Brain pericyte (primary cell): ENCODE measurements around the gene CLMN.
"Not testable (repeated sequence)": the region's sequence is repeated elsewhere in the genome, so short reads cannot be mapped to it uniquely, and the experiment has no call there.

Source experiments
- DNase-seq: peaks from one replicate; pipeline ENCODE4 v3.0.0-alpha.2; 2012; ENCODE audit warnings: low read depth, low spot score

The CLMN gene

DNA sequence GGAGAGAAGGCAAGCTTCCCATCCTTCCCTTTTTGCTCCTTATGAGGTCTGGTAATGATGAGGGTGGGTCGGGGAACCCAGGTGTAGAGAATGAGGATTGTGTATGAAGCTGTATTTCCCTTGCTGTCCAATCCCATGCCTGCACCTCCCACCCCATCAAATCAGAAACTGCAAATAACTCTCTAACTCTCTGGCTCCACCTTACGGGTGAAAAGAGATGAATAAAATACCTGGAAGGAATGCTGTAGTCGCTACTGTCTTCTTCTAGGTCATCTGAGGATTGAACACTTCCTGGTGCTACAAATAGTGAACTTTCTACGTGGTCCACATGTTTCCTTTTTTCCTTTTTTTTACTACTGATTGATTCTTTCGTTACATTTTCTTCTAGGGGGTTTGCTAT is 123.4 kb downstream of the CLMN start:
- DNase-seq, result no peak

DNA sequence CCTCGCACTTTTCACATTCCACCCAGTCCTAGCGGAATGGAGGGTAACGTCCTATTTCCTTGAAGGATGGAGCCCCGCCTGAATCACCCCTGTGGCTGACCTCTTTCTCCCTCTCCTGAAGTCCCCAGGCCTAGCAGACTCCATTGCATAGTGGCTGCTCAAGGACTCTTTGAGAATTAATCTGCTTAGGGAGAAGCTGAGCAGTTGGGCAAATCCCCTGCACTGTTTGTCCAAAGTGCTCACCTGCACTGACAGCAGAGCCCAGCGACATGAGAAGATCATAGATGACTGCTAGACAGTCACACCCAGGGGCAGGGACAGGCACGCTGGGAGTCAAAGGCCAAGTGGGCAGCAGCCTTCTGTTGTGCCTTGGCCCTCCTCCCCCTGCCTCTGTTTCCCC is 124.7 kb downstream of the CLMN start:
- DNase-seq, result no peak

DNA sequence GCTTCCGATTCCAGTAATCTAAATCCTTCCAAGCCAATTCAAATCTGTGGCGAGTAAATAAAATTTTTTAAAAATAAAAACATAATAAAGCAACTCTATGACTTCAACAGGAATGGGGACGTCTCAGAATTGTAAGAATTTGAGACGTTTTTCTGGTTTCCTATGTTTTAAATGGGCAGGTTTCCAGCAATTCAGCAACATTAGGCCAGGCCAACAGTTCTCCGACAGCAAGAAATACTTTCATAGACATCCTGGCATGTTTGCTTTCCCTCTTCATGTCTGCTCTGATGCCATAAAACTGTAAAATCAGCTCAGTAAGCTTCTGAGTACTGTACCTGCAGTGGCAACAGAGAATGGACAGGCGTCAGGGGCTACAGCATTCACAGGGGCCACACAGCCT is 126.6 kb downstream of the CLMN start:
- no peak for DNase-seq

DNA sequence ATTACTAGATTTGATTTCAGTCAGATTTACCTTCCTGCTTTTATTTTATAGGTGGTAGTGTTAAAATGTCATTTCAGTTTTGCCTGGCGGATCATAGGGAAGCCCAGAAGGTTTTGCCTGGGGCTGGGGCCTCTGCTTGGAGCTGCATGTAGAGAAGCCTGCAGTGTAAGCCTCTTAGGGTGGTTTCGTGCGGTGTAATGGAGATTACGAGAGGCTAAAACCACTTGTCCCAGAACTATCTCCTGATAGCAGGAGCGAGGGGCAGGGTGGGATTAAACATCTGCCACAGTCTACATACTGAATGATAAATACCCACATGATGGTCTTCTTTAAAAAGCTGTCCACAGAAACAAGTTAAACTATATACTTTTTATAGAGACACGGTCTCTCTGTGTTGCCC is 127.4 kb downstream of the CLMN start:
- DNase-seq, result no peak

DNA sequence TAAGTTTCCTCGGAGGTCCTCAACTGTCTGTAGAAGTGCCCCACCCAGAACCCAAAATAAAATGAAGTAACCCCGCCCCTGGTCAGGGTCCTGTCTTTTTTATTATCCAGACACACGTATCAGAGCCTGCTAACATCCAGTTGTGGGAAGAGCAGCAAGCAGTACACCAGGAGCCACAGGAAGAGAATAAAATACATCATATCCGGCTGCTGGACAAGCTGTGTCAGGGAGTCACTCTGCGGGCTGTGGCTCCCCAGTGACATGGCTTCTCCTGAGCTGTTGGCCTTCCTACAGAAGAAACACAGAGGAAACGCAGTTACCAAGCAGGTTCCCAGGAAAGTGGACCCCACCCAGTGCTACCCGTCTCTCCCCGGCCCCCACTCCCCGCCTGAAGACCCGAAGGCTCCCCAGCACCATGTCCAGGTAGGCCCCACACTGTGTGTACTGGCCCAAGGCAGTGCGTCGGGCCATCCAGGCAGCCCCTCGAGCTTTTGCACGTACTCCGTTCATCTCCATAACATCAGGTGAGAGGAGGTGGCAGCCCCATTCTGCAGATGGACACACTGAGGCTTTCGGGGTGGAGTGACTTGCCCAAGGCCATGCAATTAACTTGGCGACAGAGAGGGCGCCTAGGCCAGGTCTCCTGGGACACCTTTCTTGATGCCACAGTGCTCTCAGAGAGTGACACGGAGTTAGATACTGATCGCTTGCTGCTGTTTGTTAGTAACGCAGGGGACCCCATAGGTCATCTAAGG is 128.1 kb downstream of the CLMN start:
- no peak for DNase-seq

DNA sequence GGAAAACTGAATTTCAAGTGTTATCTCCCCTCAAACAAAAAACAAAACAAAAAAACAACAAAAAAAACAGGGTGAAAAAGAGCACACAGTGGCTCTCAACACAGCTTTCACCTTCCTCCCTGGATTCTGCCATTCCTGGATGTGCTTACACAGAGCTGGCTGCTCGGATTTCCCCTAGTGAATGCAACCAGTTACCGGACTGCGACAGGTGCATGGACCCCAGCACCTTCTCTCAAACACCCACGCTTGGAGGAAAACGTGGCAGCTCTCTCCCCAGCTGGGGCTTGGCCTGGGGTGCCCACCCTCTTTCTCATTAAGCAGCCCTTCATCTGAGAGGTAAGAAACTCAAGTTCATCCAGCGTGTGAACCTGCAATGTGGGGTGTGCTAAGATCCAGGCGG is 128.9 kb downstream of the CLMN start:
- no peak for DNase-seq

DNA sequence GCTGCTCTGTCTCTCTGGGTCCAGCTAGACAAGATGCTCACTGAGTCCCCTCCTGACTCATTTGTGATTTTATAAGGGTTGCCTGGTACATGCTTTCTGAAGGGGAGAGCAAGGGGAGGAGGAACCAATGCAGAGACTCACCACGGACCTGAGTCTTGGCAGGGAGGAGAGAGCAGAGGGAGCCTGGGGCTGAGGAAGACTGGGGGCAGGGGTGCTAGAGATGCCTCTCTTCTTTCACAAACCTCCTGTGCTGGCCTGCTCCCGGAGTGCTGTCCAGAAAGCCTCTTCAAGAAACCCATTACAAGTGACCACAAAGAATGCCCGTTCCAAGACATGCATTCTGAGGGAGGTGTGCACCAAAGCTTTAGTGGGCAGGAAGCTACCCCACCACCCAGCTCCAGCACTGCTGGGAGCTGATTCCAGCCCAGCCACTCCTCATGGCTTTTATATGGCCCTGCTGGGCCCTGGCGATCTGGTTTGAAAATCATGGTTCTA is 129.3 kb downstream of the CLMN start:
- DNase-seq, result no peak

DNA sequence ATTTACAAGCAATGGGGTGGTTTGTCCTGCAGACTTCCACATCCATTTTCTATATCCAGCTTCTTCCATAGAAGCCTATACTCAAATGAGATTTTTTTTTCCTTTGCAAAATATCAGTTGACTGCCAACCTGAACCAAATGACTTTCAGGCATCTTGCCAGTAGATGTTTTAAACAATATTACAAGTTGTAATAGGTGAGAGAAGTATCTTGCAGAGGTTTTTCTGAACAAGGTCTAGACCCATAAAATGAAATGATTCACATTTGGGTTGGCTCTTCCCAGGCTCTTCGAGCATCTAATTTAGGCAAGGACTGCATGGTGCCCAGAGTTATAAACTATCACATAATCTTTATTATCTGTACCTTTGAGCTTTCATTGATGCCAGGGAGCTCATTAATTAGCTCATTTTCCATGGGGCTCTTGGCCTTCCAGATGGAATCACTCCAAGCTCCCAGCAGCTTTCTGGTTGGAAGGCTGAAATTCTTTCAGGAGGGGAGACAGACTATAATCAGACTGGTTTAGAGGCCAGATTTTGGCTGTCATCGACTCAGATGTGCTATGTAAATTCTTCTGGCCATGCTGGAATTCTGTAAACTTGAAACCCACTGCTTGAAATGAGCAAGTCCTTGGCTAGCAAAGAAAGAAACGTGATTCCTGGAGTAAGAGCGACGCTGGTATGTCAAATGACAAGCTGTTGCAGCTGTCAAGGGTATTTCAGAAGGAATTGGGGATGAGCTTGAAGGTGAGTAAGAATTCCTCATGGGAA is 130.2 kb downstream of the CLMN start:
- DNase-seq, result no peak

DNA sequence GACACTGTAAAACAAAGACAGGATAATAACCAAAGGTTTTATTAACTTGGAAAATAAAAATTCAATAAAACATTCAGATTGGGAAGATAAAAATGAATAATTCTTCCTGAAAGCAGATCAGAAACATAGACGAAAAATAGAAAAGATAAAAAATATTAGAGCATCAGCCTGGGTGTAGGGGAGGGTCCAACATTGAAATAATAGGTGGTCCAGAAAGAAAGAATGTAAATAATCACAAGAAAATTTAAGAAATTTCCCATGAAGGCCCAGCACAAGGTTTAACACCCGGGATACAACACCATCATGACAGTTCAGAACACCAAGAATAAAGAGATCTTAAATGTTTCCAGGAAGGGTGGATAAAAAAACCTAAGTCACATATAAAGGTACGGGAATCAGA is 131.3 kb downstream of the CLMN start:
- no peak for DNase-seq

DNA sequence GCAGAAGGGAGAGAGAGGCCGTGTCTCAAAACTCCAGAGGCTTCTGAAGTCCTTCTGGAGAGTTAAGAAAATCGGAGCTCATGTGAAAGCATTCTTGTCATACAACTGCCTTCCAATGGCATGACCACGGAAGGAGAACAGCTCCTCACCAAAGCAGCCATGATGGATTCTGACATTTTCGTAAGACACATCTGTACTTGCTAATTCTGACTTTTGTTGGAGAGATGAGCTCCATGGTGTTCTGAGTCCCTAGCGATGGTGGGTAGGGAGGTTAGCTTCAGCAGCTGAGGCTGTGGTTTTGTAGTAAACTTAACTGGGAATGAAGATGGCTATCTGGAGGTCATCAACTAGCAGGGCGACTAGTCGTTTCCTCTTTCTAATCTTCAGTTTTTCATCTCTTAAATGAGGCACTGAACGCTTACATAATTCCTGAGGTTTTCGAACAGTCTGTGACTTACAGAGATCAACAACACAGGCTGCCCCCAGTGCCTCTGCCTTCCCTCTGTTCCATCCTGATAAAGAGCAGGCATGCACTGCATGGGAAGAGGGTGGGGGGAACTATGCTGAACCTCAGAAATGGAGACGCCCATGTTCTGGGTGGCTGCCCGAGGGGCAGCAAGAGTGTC is 133.8 kb downstream of the CLMN start:
- no peak for DNase-seq

DNA sequence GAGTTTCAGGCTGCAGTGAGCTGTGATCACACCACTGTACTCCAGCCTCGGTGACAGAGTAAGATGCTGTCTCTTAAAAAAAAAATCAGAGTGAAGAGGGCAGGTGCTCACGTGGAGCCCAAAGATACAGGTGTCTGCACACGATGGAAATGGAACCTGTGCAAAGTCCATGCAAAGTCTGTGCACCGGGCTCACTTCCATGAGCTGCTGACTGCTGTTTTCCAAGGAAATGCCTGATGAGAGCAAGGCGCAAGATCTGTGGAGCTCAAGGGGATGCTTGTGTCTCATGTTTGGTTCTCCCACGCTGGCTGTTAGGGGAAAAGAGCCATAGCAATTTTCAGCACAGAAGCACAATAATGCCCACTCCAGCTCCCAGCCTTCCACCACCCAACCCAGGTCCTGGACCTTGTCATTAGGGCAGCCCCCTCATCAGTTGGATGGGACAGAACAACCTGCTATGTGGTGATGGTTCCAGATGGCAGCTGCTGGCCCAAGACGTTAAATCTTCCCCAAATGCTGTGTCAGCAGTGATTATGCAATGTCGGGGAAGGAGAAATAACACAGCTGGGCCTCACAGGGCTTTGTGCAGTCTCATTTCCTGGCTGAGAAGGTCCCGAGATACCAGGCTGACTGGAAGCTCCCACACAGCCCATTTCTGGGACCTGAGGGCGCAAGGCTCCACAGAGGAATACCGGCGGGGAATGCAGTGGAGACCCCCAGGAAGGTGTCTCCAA is 134.5 kb downstream of the CLMN start:
- DNase-seq, result peak; percentile 26

DNA sequence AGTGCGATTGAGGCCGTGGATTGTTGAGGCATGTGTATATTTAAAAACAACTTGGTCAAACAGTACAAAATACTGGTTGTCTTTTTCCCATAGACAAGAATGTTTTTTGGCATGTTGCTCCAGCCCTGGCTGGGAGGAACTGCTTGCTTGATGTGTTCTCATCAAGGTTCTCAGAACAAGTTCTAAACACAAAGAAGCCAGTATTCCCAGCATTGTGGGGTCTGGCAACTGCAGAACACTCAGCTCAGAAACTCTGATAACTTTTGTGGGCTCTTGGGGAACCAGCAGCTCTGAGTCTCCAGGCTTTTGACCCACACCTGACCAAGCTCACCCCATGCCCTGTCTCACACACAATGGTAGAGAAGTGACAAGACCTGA is 135.3 kb downstream of the CLMN start:
- no peak for DNase-seq

DNA sequence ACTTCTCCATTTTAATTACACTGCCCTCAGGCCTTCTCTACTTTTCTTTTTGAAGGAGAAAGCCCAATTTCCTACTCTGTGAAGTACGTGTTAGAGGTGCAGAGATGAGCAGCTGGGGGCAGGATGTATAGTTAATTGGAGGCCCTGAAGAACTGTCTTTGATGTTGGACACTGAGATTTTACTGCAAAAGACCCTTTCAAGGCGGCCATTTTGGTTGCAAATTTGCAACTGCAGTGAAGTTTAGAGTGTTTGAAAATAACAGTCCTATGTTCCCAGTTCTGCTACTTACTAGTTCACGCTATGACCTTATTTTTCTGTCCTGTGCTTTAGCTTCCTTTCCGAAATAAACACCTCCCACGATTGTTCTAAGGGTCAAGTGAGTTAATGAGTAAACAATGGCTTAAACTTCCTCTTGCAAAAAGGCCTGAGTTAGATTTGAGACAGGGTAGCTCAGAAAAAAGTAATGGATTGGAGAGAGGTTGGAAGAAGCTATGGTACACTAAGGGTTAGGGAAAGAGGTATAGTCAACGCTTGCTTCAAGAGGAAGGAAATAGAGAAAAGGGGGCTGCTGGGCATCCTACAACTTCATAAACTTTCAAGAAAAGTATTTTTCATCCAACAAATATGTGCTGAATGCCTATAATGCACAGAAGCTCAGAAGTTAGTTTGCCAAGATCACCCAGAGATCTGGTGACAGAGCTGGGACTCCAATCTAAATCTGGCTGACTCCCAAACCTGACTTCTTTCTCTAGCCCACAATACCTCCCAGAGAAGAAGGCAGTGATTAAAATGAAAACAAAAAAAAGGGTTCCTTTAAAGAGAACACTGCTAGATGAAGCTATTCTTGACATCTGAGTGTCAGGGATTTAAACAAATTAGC is 135.9 kb downstream of the CLMN start:
- no peak for DNase-seq

DNA sequence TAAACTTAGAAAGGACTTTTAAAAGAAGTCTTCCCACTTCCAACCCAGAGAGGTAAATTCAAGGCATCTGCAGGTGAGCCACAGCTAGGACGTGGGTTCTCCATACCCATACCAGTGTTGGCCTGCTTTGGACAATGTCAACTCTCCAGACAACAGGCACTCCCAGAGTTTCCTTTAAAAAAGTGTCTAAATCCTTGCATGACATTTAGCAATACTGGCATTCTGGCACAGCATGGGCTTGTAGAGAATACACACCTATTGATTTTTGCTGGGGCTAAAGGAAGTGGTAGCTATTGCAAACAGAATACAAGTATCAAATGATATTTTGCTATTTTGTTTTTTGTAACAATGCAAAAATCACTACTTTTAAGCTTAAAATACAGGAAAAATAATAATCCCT is 136.6 kb downstream of the CLMN start:
- no peak for DNase-seq

DNA sequence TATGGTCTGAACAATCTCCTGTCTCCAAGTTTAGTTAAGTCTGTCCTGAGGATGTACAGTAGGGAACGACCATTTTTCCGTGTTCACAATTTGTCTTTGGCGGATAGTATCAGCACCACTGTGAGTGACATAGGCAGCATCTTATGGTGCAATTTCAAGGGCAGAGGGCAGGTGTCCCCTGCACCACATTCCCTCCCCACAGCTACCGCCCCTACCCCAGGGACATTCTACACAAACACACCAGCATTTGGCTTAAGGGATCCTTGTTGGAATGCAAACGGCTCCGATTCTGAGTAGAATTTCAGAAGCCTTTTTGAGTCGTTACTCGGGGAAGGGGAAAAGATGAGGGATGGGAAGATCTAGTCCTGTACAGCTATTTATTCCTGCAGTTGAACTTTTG is 137.3 kb downstream of the CLMN start:
- DNase-seq, result no peak

DNA sequence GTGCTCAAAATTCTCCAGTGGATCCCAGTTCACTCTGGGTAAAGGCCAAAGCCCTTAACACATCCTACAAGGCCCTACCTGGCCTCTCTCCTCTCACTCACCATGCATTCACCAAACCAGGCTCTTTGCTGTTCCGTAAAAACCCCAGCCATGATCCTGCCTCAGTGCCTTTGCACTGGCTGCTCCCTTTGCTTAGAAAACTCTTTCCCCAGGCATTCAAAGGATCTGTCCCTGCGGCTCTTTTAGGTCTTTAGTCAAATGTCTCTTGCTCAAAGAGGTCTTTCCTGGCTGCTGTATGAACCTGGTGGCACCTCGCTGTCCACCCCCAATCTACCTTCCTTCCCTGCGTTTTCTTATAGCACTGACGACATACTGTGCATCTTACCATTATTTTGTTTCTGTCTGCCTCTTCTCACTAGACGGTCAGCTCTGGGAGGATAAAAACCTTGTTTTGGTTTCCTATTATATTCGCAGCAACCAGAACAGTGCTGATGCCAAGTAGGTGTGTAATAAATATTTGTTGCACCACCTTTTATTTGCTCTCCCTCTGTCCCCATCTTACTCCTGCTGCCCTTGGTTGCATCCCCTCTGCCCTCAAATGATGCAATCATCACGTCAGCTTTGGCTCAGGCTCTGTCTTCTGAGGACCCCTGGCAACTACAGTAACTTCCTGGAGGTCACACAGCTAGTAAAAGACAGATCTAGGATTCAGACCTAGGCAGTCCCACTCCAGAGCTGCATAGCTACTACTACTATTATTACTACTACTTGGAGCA is 138.6 kb downstream of the CLMN start:
- DNase-seq, result no peak

DNA sequence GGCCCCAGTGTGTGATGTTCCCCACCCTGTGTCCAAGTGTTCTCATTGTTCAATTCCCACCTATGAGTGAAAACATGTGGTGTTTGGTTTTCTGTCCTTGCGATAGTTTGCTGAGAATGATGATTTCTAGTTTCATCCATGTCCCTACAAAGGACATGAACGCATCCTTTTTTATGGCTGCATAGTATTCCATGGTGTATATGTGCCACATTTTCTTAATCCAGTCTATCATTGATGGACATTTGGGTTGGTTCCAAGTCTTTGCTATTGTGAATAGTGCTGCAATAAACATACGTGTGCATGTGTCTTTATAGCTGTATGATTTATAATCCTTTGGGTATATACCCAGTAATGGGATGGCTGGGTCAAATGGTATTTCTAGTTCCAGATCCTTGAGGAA is 144.0 kb downstream of the CLMN start:
- not testable (repeated sequence) for DNase-seq

DNA sequence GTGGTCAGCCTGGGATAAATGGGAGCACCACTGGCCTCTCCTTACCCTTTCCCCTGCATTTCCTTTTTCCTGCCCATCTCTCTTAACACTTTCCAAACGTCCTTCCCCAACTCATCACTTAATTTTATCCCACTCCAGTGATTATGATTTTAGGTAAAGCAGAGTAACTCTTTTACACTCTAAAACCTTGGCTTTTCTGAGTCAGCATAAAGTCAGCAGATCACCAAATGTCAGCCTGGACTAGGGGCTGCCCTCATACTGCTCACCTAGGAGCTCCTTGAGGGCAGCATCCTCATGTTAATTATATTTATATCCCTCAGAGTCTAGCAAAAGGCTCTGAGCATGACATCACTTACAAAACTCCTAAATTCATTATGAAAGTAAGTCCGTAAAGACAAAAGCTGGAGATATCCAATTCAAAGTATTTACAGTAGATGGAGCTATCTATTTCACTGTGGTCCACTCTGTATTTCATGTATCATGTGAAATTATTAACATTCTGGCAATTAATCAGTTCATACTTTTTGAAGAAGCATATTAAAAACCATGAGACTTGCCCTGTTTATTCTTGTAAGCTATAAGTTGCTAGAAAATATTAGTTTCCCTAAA is 145.4 kb downstream of the CLMN start:
- DNase-seq, result no peak

DNA sequence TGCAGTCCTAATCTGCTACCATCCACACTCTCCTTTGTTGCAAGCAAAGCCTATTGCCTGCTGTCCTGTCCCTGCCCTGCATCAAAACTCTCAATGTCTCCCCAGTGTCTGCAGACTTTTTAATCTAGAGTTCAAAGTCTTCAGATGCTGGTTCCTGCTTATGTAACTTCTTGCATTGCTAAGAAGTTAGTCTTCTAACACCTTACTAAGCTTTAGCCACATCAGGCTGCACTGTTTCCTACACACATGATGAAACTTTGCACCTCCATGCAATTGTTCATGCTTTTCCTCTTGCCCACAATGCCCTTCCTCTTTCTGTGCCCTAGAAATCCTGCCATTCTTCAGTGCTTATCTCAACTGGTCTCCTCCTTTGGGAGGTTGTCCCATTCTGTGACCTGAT is 146.2 kb downstream of the CLMN start:
- no peak for DNase-seq

DNA sequence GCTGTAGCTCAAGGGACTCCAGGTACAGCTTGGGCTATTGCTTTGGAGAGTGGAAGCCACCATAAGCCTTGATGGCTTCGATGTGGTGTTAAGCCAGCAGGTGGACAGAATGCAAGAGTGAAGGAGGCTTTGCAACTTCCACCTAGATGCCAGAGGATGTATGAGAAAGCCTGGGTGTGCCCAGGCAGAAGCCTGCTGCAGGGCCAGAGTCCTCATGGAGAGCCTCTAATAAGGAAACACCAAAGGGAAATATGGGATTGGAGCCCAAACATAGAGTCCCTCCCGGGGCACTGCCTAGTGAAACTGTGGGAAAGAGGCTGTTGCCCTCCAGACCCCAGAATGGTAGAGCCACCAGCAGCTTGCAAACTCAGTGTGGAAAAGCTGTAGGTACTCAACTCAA is 152.5 kb downstream of the CLMN start:
- DNase-seq, result no peak
